MCF 10A (cell line): ENCODE measurements around the gene NHERF2. TPM values are rescaled to one million over a fixed set of nuclear protein-coding genes. Genes with fewer than 3 reads are reported as not detected.

Experiments used
- BruUV-seq: library from RNA; stranded (reverse); fragments of 400-500 nt; replicated peaks from 2 replicates; lab custom pipeline; 2021; lab: Mats Ljungman, UMichigan
- CTCF ChIA-PET: fragments of 300-600 bp; sonication (Branson Sonifier 250); formaldehyde crosslinking; extraction: SDS; loops from one replicate; lab custom pipeline; 2021; ENCODE audit warnings: antibody characterized with exemption, inconsistent platforms; lab: Yijun Ruan, JAX
- POLR2A ChIA-PET: fragments of 300-600, 350-650 bp; sonication (Branson Sonifier 250); formaldehyde crosslinking; extraction: SDS; loops from one replicate; lab custom pipeline; 2020; ENCODE audit warnings: antibody characterized with exemption, inconsistent platforms; lab: Yijun Ruan, JAX
- DNase-seq: peaks from one replicate; pipeline ENCODE4 v3.0.0-alpha.2; 2018; ENCODE audit not compliant: unreplicated experiment
- H3K27ac Mint-ChIP-seq: one replicate; pipeline ENCODE4 v1.8.0; 2022; ENCODE audit warnings: mild to moderate bottlenecking, low read depth, mixed read lengths; ENCODE audit not compliant: unreplicated experiment
- H3K27me3 Mint-ChIP-seq: one replicate; pipeline ENCODE4 v1.8.0; 2022; ENCODE audit warnings: mixed read lengths; ENCODE audit not compliant: insufficient read depth, unreplicated experiment
- H3K36me3 Mint-ChIP-seq: one replicate; pipeline ENCODE4 v1.8.0; 2022; ENCODE audit warnings: mild to moderate bottlenecking, moderate library complexity, mixed read lengths; ENCODE audit not compliant: insufficient read depth, unreplicated experiment
- H3K4me1 Mint-ChIP-seq: one replicate; pipeline ENCODE4 v1.8.0; 2022; ENCODE audit warnings: mixed read lengths; ENCODE audit not compliant: insufficient read depth, unreplicated experiment
- H3K4me3 Mint-ChIP-seq: one replicate; pipeline ENCODE4 v1.8.0; 2022; ENCODE audit warnings: mild to moderate bottlenecking, moderate library complexity, mixed read lengths; ENCODE audit not compliant: unreplicated experiment
- H3K9me3 Mint-ChIP-seq: one replicate; pipeline ENCODE4 v1.8.0; 2022; ENCODE audit warnings: mixed read lengths; ENCODE audit not compliant: unreplicated experiment
- intact Hi-C: fragments of 100-400 bp; cut with micrococcal nuclease; formaldehyde crosslinking; loops from 2 replicates; pipeline ENCODE4 v1.14.1; 2022
- total RNA-seq: library from RNA; stranded (reverse); gene quantifications from 2 replicates; pipeline ENCODE4 v1.2.3, GENCODE V29; 2022
- TF ChIP-seq, protein P1 (sequence below): fragments of 200-600 bp; IDR thresholded peaks from one replicate; pipeline ENCODE4 v1.8.0; 2022; ENCODE audit warnings: antibody characterized with exemption, mild to moderate bottlenecking; ENCODE audit not compliant: unreplicated experiment

Gene NHERF2
- total RNA-seq, 1 experiment from 2014 or later: 14.5 TPM

DNA sequence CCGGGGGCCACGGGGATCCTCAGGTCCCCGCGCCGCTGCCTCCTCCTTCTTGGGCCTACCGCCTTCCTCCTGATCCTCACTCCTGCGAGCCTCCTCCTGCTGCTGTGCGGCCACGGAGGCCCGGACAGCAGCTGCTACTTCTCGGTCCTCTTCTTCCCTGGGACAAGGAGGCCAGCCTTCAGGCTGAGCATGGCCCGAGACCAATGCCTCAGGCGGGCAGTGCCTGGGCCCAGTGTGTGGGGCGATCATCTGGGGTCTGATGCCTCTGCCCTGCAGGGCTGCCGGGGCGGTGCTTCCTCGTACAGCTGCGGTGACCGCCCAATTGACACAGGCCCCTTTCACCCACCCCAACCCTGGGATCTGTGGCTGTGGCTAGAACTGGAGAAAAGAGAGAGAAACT lies 25.7 kb upstream of the NHERF2 start:
- TF ChIP-seq, protein P1, sequence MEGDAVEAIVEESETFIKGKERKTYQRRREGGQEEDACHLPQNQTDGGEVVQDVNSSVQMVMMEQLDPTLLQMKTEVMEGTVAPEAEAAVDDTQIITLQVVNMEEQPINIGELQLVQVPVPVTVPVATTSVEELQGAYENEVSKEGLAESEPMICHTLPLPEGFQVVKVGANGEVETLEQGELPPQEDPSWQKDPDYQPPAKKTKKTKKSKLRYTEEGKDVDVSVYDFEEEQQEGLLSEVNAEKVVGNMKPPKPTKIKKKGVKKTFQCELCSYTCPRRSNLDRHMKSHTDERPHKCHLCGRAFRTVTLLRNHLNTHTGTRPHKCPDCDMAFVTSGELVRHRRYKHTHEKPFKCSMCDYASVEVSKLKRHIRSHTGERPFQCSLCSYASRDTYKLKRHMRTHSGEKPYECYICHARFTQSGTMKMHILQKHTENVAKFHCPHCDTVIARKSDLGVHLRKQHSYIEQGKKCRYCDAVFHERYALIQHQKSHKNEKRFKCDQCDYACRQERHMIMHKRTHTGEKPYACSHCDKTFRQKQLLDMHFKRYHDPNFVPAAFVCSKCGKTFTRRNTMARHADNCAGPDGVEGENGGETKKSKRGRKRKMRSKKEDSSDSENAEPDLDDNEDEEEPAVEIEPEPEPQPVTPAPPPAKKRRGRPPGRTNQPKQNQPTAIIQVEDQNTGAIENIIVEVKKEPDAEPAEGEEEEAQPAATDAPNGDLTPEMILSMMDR: no peak
- Mint-ChIP-seq H3K4me3 (no peak overlapping the region), H3K27me3 (no peaks in the 10 kb centered on the region), H3K4me1 (peaks cover 2% of the 10 kb centered on the region), H3K9me3 (no peaks in the 10 kb centered on the region), H3K36me3 (peaks cover 67% of the 10 kb centered on the region), H3K27ac (no peak overlapping the region)
- intact Hi-C loops: no loop called here
- POLR2A ChIA-PET: interaction anchor here (1.2 kb wide), 1 partner anchor 13 kb away, joined by 3 read pairs; no protein-coding TSS in a partner anchor
- no TSS peak for BruUV-seq
- CTCF ChIA-PET: no interaction called here
- no peak for DNase-seq

GRCh38 chr16:2001456-2002355 lies 25.0 kb upstream of the NHERF2 start:
- ChIA-PET POLR2A (interaction anchor here (1.2 to 1.7 kb wide), 2 partner anchors 13 kb away, joined by 3 to 4 read pairs; no protein-coding TSS in a partner anchor), CTCF (interaction anchor here (0.7 to 0.8 kb wide), 2 partner anchors 66 to 395 kb away, joined by 3 to 4 read pairs; no protein-coding TSS in a partner anchor)
- intact Hi-C loops: no loop called here
- no TSS peak for BruUV-seq
- no peaks in the 10 kb centered on the region for H3K9me3 Mint-ChIP-seq
- H3K27me3 Mint-ChIP-seq: no peaks in the 10 kb centered on the region
- no peak for DNase-seq
- H3K4me3 Mint-ChIP-seq: no peak overlapping the region
- peaks cover 9% of the 10 kb centered on the region for H3K4me1 Mint-ChIP-seq
- H3K36me3 Mint-ChIP-seq: peaks cover 69% of the 10 kb centered on the region
- TF ChIP-seq, protein P1: no peak
- H3K27ac Mint-ChIP-seq: no peak overlapping the region

GRCh38 chr16:2002406-2003230 lies 24.1 kb upstream of the NHERF2 start:
- no peak for DNase-seq
- Mint-ChIP-seq H3K4me1 (peaks cover 14% of the 10 kb centered on the region), H3K27ac (no peak overlapping the region), H3K9me3 (no peaks in the 10 kb centered on the region), H3K36me3 (peaks cover 62% of the 10 kb centered on the region), H3K27me3 (no peaks in the 10 kb centered on the region), H3K4me3 (no peak overlapping the region)
- TF ChIP-seq, protein P1: no peak
- POLR2A ChIA-PET: interaction anchor here (0.6 to 2.5 kb wide), 5 partner anchors 9 to 832 kb away, joined by 3 to 18 read pairs (median 4); partner anchors contain the start of gene RPS2
- CTCF ChIA-PET: interaction anchor here (0.6 to 2.8 kb wide), 8 partner anchors 12 to 396 kb away, joined by 3 to 13 read pairs (median 4); partner anchors contain the start of gene NDUFB10
- intact Hi-C loops: no loop called here
- no TSS peak for BruUV-seq
